Endometrial microvascular endothelial cells (primary cell): Measurements from ENCODE around the gene KRTAP9-3. TPM values are rescaled to one million over a fixed set of nuclear protein-coding genes. Genes with fewer than 3 reads are reported as not detected.
"Not testable (repeated sequence)": the region's sequence is repeated elsewhere in the genome, so short reads cannot be mapped to it uniquely, and the experiment has no call there.

Experiments used
- in situ Hi-C: cut with HindIII; loops from 2 replicates; pipeline ENCODE4 v1.10.0; 2017; ENCODE audit warnings: low sequenced_read_pairs, low pct_unique_long_range_greater_than_20kb; ENCODE audit errors: inconsistent ontology term
- total RNA-seq: library from RNA; depleted of rRNA; stranded (reverse); fragments of >200 nt; gene quantifications from one replicate; pipeline ENCODE4 v1.2.3, GENCODE V29; 2015; ENCODE audit errors: inconsistent ontology term

KRTAP9-3 gene
- total RNA-seq, 1 donor from 2014 or later = not detected

DNA sequence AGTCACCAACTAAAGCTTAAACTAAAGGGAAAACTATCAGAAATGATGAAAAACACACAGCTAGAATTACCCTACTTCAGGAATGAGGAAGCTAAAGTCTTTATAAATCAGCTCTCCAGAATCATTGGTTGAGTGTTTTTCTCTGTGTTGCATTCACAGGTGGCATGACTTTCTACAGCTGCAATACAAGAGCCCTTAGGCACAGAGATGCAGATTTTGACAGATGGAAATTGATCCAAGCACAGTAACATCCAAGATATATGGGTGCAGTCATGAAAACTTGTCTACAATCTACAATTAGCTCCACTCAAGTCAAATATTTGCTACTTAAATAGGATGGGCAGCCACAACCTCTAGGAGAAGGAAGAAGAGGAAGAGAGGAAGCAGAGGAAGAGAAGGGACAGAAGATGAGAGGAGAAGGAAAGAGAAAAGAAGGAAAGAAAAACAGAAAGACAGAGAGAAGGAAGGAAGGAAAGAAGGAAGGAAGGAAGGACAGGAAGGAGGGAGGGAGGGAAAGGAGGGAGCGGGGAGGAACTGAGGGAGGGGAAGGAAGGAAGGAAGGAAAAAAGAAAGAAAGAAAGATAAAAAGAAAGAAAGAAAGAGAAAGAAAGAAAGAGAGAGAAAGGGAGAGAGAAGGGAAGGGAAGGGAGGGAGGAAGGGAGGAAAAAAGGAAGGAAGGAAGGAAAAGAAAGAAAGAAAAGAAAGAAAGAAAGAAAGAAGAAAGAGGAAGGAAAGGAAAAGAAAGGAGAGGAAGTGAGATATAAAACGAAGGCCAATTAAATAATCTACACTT is 14.9 kb downstream of the KRTAP9-3 start:
- in situ Hi-C loops = not testable (repeated sequence)

DNA sequence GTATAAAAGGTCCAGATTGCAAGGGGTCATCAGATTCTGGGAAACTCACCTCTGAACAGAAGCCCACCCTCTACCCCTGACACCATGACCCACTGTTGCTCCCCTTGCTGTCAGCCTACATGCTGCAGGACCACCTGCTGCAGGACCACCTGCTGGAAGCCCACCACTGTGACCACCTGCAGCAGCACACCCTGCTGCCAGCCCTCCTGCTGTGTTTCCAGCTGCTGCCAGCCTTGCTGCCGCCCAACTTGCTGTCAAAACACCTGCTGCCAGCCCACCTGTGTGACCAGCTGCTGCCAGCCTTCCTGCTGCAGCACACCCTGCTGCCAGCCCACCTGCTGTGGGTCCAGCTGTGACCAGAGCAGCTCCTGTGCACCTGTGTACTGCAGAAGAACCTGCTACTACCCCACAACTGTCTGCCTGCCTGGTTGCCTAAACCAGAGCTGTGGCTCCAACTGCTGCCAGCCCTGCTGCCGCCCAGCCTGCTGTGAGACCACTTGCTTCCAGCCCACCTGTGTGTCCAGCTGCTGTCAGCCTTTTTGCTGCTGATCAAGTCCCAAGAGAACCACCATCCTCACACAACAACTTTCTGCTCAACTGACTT is 17.5 kb downstream of the KRTAP9-3 start, which contains the start of gene KRTAP9-4:
Gene KRTAP9-4, plus strand, starts transcription at position 51 of the 604 bp plus-strand sequence. Its CDS starts 34 bp downstream, at position 85.
- in situ Hi-C loops = not testable (repeated sequence)

DNA sequence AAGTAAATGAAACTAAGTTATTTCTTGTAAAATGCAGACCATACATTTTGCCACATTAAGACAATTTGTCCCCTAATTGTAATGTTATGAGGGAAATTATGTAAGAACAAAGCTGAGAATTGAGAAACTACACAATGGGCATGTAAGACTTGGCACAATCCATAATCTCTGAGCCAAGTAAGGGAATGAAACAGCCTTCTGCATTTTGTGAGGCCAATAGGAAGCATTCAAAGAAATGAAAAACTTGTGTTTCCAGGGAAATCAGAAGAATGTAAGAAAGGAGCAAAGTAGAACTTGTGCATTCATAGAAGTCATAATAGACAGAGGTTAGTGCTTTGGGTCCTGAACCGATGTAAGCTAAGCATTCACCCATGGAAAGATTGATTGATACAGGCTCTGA is 19.0 kb downstream of the KRTAP9-3 start:
- in situ Hi-C loops = no loop called here

DNA sequence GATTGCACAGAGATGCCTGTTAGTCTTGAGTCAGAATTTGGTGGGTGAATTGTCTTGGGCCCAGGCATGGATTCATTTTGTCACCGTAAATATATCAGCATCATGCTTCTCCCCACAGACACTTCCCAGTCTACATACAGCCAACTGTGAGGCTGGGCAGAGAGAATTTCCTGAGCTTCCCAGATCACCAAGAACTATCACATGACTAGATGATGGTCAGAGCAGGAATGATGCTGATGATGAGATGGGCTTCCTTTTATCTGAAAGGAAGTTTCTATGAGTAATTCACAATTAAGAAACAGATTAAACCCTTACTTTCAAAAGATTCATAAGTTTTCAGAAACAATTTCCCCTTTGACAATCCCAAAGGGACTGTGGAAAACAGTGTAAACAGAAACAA is 22.6 kb downstream of the KRTAP9-3 start:
- in situ Hi-C loops = no loop called here

DNA sequence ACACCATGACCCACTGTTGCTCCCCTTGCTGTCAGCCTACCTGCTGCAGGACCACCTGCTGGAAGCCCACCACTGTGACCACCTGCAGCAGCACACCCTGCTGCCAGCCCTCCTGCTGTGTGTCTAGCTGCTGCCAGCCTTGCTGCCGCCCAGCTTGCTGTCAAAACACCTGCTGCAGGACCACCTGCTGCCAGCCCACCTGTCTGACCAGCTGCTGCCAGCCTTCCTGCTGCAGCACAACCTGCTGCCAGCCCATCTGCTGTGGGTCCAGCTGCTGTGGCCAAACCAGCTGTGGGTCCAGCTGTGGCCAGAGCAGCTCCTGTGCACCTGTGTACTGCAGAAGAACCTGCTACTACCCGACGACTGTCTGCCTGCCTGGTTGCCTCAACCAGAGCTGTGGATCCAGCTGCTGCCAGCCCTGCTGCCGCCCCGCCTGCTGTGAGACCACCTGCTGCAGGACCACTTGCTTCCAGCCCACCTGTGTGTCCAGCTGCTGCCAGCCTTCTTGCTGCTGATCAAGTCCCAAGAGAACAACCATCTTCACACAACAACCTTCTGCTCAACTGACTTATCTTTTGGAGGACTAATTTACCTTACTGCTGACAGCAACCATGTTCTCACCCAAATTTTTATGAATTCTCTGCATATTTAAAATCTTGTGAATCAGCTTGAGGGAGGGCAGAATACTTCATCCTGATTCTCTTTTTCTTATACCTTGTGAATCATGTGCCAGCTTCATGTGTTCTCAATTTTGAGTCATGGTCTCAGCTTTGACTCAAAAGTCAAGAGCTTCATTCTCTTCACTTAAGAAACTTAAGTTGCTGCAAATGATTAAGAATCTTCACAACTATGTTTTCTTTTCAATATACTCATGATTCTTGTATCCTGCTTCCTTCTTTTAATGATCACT is 23.4 kb downstream of the KRTAP9-3 start, which contains the start of gene KRTAP9-9:
Gene KRTAP9-9, plus strand, starts transcription at position 4 of the 910 bp plus-strand sequence.
- in situ Hi-C loops = not testable (repeated sequence)

GRCh38 chr17:41256291-41256685 is 24.0 kb downstream of the KRTAP9-3 start:
- in situ Hi-C loops = no loop called here

GRCh38 chr17:41258406-41258805 is 26.2 kb downstream of the KRTAP9-3 start:
- in situ Hi-C loops = no loop called here

DNA sequence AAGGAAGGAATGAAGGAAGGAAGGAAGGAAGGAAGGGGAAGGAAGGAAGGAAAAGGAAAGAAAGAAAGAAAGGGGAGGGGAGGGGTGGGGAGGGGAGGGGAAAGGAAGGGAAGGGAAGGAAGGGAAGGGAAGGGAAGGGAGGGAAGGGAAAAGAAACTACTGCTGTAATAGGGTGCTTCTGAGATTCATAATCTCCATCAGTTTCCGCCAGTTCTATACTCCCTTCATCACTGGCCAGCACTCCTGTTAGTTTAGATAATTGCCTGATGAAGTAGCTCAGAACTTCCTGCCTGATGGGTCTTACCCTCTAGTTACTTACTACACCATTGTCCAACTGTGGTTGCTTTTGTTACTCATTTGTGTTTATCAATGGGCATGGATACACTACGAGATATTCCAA is 31.0 kb downstream of the KRTAP9-3 start:
- in situ Hi-C loops = no loop called here

- in situ Hi-C loops = no loop called here
Measured at GRCh38 chr17:41264599-41264998, 32.4 kb downstream of the KRTAP9-3 start.

- in situ Hi-C loops = no loop called here
Measured at GRCh38 chr17:41265078-41265477, 32.8 kb downstream of the KRTAP9-3 start, which contains the start of gene KRTAP9-6. KRTAP9-6 (plus strand) TSS chr17:41265378; CDS start chr17:41265378, 0 bp downstream.

- in situ Hi-C loops = no loop called here
Measured at GRCh38 chr17:41267711-41268110, 35.5 kb downstream of the KRTAP9-3 start.

GRCh38 chr17:41271323-41271722 is 39.1 kb downstream of the KRTAP9-3 start:
- in situ Hi-C loops = not testable (repeated sequence)

GRCh38 chr17:41271858-41272257 is 39.6 kb downstream of the KRTAP9-3 start:
- in situ Hi-C loops = no loop called here

- in situ Hi-C loops = not testable (repeated sequence)
Measured at GRCh38 chr17:41275648-41276190, 43.5 kb downstream of the KRTAP9-3 start, which contains the start of gene KRTAP9-7. KRTAP9-7 (plus strand) TSS chr17:41275698; CDS start chr17:41275698, 0 bp downstream.

DNA sequence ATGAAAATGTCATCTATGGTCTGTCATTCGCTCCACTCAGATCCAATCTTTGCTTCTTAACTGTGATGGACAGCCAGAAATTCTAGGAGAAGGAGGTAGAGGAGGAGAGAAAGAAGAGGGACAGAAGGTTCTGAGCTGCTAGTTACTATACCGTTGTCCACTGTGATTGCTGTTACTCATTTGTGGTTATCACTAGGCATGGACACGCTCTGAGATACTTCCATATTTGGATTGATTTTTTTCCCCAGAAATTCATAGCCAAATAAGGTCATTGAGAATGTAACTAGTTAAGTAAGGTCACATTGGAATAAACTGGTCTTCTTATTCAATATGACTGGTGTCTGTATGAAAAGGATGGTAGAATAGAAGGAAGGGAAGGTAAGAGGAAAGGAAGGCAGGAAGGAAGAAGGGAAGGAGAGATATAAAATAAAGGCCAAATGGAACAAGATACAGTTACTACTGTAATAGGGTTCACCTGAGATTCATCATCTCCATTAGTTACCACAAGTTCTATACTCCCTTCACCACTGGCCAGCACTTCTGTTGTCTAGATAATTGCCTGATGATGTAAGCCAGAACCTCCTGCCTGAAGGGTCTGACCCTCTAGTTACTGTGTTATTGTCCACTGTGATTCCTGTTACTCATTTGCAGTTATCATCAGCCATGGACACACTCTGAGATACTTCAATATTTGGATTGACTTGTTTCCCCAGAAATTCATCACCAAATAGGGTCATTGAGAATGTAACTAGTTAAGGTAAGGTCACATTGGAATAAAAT is 46.1 kb downstream of the KRTAP9-3 start:
- in situ Hi-C loops = no loop called here
